Bronchial epithelial cell (primary cell): ENCODE data around the gene KRTAP12-3. TPM values are rescaled to one million over a fixed set of nuclear protein-coding genes. Genes with fewer than 3 reads are reported as not detected.

Experiments used
- DNase-seq: peaks from one replicate; pipeline ENCODE4 v3.0.0-alpha.2; 2010; ENCODE audit warnings: low read depth
- FAIRE-seq: peaks from 2 replicates; lab custom pipeline; 2011; peaks lifted over from hg19 to GRCh38; lab: Jason Lieb, UNC
- H3K27me3 ChIP-seq: 2 replicates; pipeline ENCODE4 v1.5.1; 2011; ENCODE audit warnings: low read length; ENCODE audit not compliant: control insufficient read depth, insufficient read depth
- H3K36me3 ChIP-seq: 2 replicates; pipeline ENCODE4 v1.5.1; 2011; ENCODE audit warnings: low read length; ENCODE audit not compliant: control insufficient read depth, insufficient read depth
- H3K4me3 ChIP-seq: 2 replicates; pipeline ENCODE4 v1.5.1; 2011; ENCODE audit warnings: mild to moderate bottlenecking, low read depth, low read length, control low read depth
- total RNA-seq: library from RNA; depleted of rRNA; stranded (reverse); fragments of >200 nt; gene quantifications from 2 replicates; pipeline ENCODE4 v1.2.1, GENCODE V29; 2014
- TF ChIP-seq, protein P1 (sequence below): IDR thresholded peaks from 2 replicates; pipeline ENCODE4 v1.5.1; 2011; ENCODE audit warnings: mild to moderate bottlenecking, moderate library complexity, low read length, control low read depth, inconsistent platforms; ENCODE audit not compliant: insufficient read depth, severe bottlenecking

The KRTAP12-3 gene
- total RNA-seq, 1 donor from 2014 or later: not detected

DNA sequence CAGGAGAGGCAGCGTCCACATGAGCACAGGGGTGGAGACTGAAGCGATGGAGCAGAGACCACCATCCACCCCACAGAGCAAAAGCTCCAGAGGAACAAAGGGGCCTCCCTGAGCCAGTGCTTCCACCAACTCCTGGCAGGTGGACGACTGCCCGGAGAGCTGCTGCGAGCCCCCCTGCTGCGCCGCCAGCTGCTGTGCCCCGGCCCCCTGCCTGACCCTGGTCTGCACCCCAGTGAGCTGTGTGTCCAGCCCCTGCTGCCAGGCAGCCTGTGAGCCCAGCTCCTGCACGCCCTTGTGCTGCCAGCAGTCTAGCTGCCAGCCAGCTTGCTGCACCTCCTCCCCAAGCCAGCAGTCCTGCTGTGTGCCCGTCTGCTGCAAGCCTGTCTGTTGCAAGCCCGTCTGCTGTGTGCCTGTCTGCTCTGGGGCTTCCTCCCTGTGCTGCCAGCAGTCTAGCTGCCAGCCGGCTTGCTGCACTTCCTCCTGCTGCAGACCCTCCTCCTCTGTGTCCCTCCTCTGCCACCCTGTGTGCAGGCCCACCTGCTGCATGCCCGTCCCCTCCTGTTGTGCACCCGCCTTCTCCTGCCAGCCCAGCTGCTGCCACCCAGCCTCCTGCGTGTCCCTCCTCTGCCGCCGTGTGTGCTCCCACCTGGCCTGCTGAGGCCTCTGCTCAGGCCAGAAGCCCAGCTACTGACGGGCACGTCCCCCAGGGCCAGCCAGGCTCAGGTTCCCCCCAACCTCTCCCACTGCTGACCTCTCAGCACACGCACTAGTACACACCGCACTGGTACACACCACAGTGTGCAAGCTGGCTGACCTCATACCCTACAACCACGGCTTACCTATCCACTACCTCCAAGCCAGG lies 44.6 kb downstream of the KRTAP12-3 start:
- no peak overlapping the region for H3K4me3 ChIP-seq
- no peaks in the 10 kb centered on the region for H3K36me3 ChIP-seq
- TF ChIP-seq, protein P1, sequence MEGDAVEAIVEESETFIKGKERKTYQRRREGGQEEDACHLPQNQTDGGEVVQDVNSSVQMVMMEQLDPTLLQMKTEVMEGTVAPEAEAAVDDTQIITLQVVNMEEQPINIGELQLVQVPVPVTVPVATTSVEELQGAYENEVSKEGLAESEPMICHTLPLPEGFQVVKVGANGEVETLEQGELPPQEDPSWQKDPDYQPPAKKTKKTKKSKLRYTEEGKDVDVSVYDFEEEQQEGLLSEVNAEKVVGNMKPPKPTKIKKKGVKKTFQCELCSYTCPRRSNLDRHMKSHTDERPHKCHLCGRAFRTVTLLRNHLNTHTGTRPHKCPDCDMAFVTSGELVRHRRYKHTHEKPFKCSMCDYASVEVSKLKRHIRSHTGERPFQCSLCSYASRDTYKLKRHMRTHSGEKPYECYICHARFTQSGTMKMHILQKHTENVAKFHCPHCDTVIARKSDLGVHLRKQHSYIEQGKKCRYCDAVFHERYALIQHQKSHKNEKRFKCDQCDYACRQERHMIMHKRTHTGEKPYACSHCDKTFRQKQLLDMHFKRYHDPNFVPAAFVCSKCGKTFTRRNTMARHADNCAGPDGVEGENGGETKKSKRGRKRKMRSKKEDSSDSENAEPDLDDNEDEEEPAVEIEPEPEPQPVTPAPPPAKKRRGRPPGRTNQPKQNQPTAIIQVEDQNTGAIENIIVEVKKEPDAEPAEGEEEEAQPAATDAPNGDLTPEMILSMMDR: no peak
- no peak for FAIRE-seq
- H3K27me3 ChIP-seq: peaks cover 7% of the 10 kb centered on the region
- DNase-seq: no peak

- Histone ChIP-seq H3K27me3 (peaks cover 13% of the 10 kb centered on the region), H3K4me3 (no peak overlapping the region), H3K36me3 (no peaks in the 10 kb centered on the region)
- no peak for FAIRE-seq
- no peak for DNase-seq
- TF ChIP-seq, protein P1: no peak
These were observed 45.4 kb downstream of the KRTAP12-3 start for GRCh38 chr21:44702973-44703730.

DNA sequence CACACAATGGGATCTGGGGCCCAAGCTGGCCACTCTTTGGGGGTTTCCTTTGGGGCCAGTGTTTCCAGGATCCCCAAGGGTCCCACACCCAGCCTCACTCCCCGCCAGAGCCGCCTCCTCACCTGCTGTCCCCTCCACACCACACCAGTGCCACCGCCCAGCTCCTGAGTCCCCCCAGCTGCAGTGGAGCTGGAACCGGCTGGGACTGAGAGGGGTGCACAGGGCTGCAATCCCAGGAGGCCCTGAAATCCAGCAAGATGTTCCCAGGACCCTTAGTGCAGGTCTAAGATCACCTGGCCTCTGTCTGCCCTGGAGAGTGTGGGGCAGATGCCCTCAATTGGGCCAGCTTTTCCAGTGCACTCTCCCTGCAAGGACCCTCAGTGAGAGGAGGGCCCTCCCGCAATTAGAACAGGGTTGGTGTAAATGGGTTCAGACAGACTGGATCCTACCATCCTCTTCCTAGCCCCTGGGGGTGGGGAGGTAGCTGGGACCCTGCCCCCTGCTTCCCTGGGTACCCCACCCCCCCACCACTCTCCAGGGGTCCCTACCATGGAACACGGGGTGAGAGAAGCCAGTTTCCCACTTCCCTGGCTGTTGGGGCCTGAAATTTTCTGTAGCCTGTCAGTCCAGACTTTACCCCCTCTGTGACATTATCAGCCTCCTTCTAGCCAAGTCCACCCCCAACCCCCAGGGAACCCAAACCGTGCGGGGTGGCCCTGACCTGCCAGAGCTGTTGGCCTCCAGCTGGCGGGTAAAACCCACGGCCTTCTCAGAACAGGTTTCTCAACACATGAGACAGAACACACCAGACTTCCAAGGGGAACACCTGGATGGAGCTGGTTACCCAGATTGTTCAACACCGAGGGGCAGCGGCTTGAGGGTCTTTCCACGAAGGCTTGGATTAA lies 46.3 kb downstream of the KRTAP12-3 start:
- Histone ChIP-seq H3K4me3 (no peak overlapping the region), H3K36me3 (no peaks in the 10 kb centered on the region), H3K27me3 (peaks cover 20% of the 10 kb centered on the region)
- FAIRE-seq (no peak), DNase-seq (no peak)
- TF ChIP-seq, protein P1: no peak

DNA sequence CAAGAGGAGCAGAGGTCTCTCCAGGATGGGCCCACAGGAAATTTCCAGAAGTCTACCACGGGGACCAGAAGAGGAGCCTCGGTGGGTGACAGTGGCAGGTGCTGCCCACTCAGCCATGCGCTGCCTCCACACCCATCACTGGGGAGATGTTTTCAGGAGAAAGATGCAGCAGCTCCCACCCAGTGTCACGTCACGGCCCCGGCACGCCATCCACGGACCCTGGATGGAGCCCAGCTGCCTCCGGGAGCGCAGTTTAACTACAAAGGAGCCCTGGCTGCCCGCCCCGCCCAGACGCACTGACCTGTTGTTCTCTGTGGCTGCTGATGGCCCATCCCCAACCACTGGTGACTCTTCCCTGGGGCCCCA lies 46.9 kb downstream of the KRTAP12-3 start:
- H3K27me3 ChIP-seq: peaks cover 24% of the 10 kb centered on the region

More for the DNA sequence above, 46.9 kb downstream of the KRTAP12-3 start:
- FAIRE-seq (no peak), DNase-seq (no peak)
- Histone ChIP-seq H3K4me3 (no peak overlapping the region), H3K36me3 (no peaks in the 10 kb centered on the region)
- TF ChIP-seq, protein P1: no peak
